Measurements from ENCODE around the gene NMT1.

The NMT1 gene

GRCh38 chr17:45013021-45013997 lies 47.8 kb upstream of the NMT1 start:
- ChIA-PET POLR2A (no interaction called here), CTCF (interaction anchor here (0.7 to 2.9 kb wide), 7 partner anchors 9 to 122 kb away, joined by 3 to 15 read pairs (median 6); partner anchors contain the start of gene ACBD4)
- H3K27ac ChIP-seq (ENCODE audit: extremely low read depth, low read depth, low read length), result no peak overlapping the region
- no peaks in the 10 kb centered on the region for H3K4me1 ChIP-seq (ENCODE audit: control insufficient read depth, insufficient read depth, low read length)
- H3K9me3 ChIP-seq (ENCODE audit: control insufficient read depth, insufficient read depth, low read depth, low read length), result no peaks in the 10 kb centered on the region
- H3K36me3 ChIP-seq (ENCODE audit: control insufficient read depth in 2 of 2, insufficient read depth in 1 of 2, low read length in 2 of 2), result no peaks in the 10 kb centered on the region
- H3K4me3 ChIP-seq (ENCODE audit: low read depth, low read length), result no peak overlapping the region
- TF ChIP-seq, protein P1, sequence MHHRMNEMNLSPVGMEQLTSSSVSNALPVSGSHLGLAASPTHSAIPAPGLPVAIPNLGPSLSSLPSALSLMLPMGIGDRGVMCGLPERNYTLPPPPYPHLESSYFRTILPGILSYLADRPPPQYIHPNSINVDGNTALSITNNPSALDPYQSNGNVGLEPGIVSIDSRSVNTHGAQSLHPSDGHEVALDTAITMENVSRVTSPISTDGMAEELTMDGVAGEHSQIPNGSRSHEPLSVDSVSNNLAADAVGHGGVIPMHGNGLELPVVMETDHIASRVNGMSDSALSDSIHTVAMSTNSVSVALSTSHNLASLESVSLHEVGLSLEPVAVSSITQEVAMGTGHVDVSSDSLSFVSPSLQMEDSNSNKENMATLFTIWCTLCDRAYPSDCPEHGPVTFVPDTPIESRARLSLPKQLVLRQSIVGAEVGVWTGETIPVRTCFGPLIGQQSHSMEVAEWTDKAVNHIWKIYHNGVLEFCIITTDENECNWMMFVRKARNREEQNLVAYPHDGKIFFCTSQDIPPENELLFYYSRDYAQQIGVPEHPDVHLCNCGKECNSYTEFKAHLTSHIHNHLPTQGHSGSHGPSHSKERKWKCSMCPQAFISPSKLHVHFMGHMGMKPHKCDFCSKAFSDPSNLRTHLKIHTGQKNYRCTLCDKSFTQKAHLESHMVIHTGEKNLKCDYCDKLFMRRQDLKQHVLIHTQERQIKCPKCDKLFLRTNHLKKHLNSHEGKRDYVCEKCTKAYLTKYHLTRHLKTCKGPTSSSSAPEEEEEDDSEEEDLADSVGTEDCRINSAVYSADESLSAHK (tag by site-specific recombination; IDR thresholded peaks at IDR 0.05), result no peak
- no peak for TF ChIP-seq ZNF37A (tag by site-specific recombination; IDR thresholded peaks at IDR 0.05)
- TF ChIP-seq ZNF48 (tag by site-specific recombination; IDR thresholded peaks at IDR 0.05), result no peak
- TF ChIP-seq, protein P2, sequence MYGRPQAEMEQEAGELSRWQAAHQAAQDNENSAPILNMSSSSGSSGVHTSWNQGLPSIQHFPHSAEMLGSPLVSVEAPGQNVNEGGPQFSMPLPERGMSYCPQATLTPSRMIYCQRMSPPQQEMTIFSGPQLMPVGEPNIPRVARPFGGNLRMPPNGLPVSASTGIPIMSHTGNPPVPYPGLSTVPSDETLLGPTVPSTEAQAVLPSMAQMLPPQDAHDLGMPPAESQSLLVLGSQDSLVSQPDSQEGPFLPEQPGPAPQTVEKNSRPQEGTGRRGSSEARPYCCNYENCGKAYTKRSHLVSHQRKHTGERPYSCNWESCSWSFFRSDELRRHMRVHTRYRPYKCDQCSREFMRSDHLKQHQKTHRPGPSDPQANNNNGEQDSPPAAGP (tag by site-specific recombination; IDR thresholded peaks at IDR 0.05), result 0 out of 2 replicates have a peak, but pooled peaks have one; percentile 13
- TF ChIP-seq, protein P3, sequence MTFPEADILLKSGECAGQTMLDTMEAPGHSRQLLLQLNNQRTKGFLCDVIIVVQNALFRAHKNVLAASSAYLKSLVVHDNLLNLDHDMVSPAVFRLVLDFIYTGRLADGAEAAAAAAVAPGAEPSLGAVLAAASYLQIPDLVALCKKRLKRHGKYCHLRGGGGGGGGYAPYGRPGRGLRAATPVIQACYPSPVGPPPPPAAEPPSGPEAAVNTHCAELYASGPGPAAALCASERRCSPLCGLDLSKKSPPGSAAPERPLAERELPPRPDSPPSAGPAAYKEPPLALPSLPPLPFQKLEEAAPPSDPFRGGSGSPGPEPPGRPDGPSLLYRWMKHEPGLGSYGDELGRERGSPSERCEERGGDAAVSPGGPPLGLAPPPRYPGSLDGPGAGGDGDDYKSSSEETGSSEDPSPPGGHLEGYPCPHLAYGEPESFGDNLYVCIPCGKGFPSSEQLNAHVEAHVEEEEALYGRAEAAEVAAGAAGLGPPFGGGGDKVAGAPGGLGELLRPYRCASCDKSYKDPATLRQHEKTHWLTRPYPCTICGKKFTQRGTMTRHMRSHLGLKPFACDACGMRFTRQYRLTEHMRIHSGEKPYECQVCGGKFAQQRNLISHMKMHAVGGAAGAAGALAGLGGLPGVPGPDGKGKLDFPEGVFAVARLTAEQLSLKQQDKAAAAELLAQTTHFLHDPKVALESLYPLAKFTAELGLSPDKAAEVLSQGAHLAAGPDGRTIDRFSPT (tag by site-specific recombination; IDR thresholded peaks at IDR 0.05), result no peak
- no peak for TF ChIP-seq KLF16 (tag by site-specific recombination; IDR thresholded peaks at IDR 0.05)
- peak; percentile 29 for TF ChIP-seq GLIS1 (tag by site-specific recombination; IDR thresholded peaks at IDR 0.05)
- no peak for TF ChIP-seq GLI4 (tag by site-specific recombination; IDR thresholded peaks at IDR 0.05)
- no peak for TF ChIP-seq MYNN (tag by site-specific recombination; IDR thresholded peaks at IDR 0.05; ENCODE audit: borderline replicate concordance)
- peak; percentile 54; the same call in 1 of the 2 replicates for TF ChIP-seq ZNF514 (tag by site-specific recombination; IDR thresholded peaks at IDR 0.05)
- no peak for TF ChIP-seq ZNF10 (tag by site-specific recombination; IDR thresholded peaks at IDR 0.05)
- TF ChIP-seq EGR2 (tag by site-specific recombination; IDR thresholded peaks at IDR 0.05; ENCODE audit: low read depth), result no peak
- TF ChIP-seq, protein P4, sequence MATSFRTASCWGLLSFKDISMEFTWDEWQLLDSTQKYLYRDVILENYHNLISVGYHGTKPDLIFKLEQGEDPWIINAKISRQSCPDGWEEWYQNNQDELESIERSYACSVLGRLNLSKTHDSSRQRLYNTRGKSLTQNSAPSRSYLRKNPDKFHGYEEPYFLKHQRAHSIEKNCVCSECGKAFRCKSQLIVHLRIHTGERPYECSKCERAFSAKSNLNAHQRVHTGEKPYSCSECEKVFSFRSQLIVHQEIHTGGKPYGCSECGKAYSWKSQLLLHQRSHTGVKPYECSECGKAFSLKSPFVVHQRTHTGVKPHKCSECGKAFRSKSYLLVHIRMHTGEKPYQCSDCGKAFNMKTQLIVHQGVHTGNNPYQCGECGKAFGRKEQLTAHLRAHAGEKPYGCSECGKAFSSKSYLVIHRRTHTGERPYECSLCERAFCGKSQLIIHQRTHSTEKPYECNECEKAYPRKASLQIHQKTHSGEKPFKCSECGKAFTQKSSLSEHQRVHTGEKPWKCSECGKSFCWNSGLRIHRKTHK (tag by site-specific recombination; IDR thresholded peaks at IDR 0.05), result no peak
- no peak for TF ChIP-seq ZNF114 (tag by site-specific recombination; IDR thresholded peaks at IDR 0.05)
- TF ChIP-seq, protein P5, sequence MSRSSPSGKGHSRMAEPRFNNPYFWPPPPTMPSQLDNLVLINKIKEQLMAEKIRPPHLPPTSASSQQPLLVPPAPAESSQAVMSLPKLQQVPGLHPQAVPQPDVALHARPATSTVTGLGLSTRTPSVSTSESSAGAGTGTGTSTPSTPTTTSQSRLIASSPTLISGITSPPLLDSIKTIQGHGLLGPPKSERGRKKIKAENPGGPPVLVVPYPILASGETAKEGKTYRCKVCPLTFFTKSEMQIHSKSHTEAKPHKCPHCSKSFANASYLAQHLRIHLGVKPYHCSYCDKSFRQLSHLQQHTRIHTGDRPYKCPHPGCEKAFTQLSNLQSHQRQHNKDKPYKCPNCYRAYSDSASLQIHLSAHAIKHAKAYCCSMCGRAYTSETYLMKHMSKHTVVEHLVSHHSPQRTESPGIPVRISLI (tag by site-specific recombination; IDR thresholded peaks at IDR 0.05), result no peak
- peak; percentile 72; the same call in 1 of the 2 replicates for TF ChIP-seq ZNF580 (tag by site-specific recombination; IDR thresholded peaks at IDR 0.05)
- TF ChIP-seq ZNF302 (tag by site-specific recombination; IDR thresholded peaks at IDR 0.05; ENCODE audit: low read depth), result no peak
- TF ChIP-seq ZNF776 (tag by site-specific recombination; IDR thresholded peaks at IDR 0.05; ENCODE audit: borderline replicate concordance), result no peak
- no peak for TF ChIP-seq SP7 (tag by site-specific recombination; IDR thresholded peaks at IDR 0.05)
- 0 out of 2 replicates have a peak, but pooled peaks have one; percentile 36 for TF ChIP-seq ZBTB48 (tag by site-specific recombination; IDR thresholded peaks at IDR 0.05)
- peak; percentile 56; the same call in 1 of the 2 replicates for TF ChIP-seq ZNF394 (tag by site-specific recombination; IDR thresholded peaks at IDR 0.05; ENCODE audit: borderline replicate concordance)
- TF ChIP-seq, protein P6, sequence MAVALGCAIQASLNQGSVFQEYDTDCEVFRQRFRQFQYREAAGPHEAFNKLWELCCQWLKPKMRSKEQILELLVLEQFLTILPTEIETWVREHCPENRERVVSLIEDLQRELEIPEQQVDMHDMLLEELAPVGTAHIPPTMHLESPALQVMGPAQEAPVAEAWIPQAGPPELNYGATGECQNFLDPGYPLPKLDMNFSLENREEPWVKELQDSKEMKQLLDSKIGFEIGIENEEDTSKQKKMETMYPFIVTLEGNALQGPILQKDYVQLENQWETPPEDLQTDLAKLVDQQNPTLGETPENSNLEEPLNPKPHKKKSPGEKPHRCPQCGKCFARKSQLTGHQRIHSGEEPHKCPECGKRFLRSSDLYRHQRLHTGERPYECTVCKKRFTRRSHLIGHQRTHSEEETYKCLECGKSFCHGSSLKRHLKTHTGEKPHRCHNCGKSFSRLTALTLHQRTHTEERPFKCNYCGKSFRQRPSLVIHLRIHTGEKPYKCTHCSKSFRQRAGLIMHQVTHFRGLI (tag by site-specific recombination; IDR thresholded peaks at IDR 0.05), result no peak
- peak; percentile 90 for TF ChIP-seq ZNF341 (tag by site-specific recombination; IDR thresholded peaks at IDR 0.05; ENCODE audit: low read depth)
- TF ChIP-seq ZNF292 (tag by site-specific recombination; IDR thresholded peaks at IDR 0.05; ENCODE audit: borderline replicate concordance, low read depth), result no peak
- TF ChIP-seq ZNF548 (tag by site-specific recombination; IDR thresholded peaks at IDR 0.05), result no peak
- no peak for TF ChIP-seq ZNF792 (tag by site-specific recombination; IDR thresholded peaks at IDR 0.05)
- TF ChIP-seq ZNF501 (tag by site-specific recombination; IDR thresholded peaks at IDR 0.05), result no peak

All from HEK293 (cell line).